Parathyroid adenoma (tissue), 2 donors: Measurements from ENCODE around the gene DROSHA.

Experiments used
- H2AFZ ChIP-seq: fragments of 300-600 bp; sonication (generic); one replicate; pipeline ENCODE4 v1.7.0; 2017; ENCODE audit warnings: antibody characterized with exemption, mild to moderate bottlenecking
- H3K27ac ChIP-seq: fragments of 300-600 bp; sonication (generic); one replicate; pipeline ENCODE4 v1.7.0; 2017
- H3K27me3 ChIP-seq: fragments of 300-600 bp; sonication (generic); one replicate; pipeline ENCODE4 v1.7.0; 2017; ENCODE audit warnings: low read length; ENCODE audit not compliant: control insufficient read depth, insufficient read depth
- H3K36me3 ChIP-seq: fragments of 300-600 bp; sonication (generic); one replicate; pipeline ENCODE4 v1.7.0; 2017; ENCODE audit warnings: low read length; ENCODE audit not compliant: control insufficient read depth, insufficient read depth
- H3K4me1 ChIP-seq: fragments of 300-600 bp; sonication (generic); one replicate; pipeline ENCODE4 v1.7.0; 2017; ENCODE audit warnings: control low read depth
- H3K4me2 ChIP-seq: fragments of 300-600 bp; sonication (generic); one replicate; pipeline ENCODE4 v1.7.0; 2017; ENCODE audit warnings: low read length
- H3K4me3 ChIP-seq: fragments of 300-600 bp; sonication (generic); one replicate; pipeline ENCODE4 v1.7.0; 2017; ENCODE audit warnings: low read depth, low read length
- H3K79me2 ChIP-seq: fragments of 300-600 bp; sonication (generic); one replicate; pipeline ENCODE4 v1.7.0; 2017; ENCODE audit warnings: control low read depth
- H3K9ac ChIP-seq: fragments of 300-600 bp; sonication (generic); one replicate; pipeline ENCODE4 v1.7.0; 2017; ENCODE audit warnings: mild to moderate bottlenecking
- H3K9me3 ChIP-seq: fragments of 300-600 bp; sonication (generic); one replicate; pipeline ENCODE4 v1.7.0; 2017; ENCODE audit warnings: low read length; ENCODE audit not compliant: control insufficient read depth
- CTCF ChIP-seq: fragments of 300-600 bp; sonication (generic); IDR thresholded peaks from one replicate; pipeline ENCODE4 v1.7.0; 2017; ENCODE audit warnings: antibody characterized with exemption, mild to moderate bottlenecking
- donor health status: primary hyperparathyroidism.

Gene DROSHA

GRCh38 chr5:31392061-31392460, 139.8 kb downstream of the DROSHA start:
- no peak overlapping the region for H2AFZ ChIP-seq
- no peaks in the 10 kb centered on the region for H3K36me3 ChIP-seq
- H3K4me3 ChIP-seq: no peak overlapping the region
- no peak overlapping the region for H3K4me2 ChIP-seq
- H3K27me3 ChIP-seq: no peaks in the 10 kb centered on the region
- TF ChIP-seq CTCF: no peak
- H3K4me1 ChIP-seq: no peaks in the 10 kb centered on the region
- no peaks in the 10 kb centered on the region for H3K79me2 ChIP-seq
- H3K9ac ChIP-seq: no peak overlapping the region
- H3K9me3 ChIP-seq: no peaks in the 10 kb centered on the region
- no peak overlapping the region for H3K27ac ChIP-seq

- no peaks in the 10 kb centered on the region for H3K79me2 ChIP-seq
- no peak overlapping the region for H3K9ac ChIP-seq
- no peak for TF ChIP-seq CTCF
- no peaks in the 10 kb centered on the region for H3K36me3 ChIP-seq
- no peaks in the 10 kb centered on the region for H3K4me1 ChIP-seq
- H3K27me3 ChIP-seq: no peaks in the 10 kb centered on the region
- no peaks in the 10 kb centered on the region for H3K9me3 ChIP-seq
- no peak overlapping the region for H3K27ac ChIP-seq
- no peak overlapping the region for H3K4me2 ChIP-seq
- no peak overlapping the region for H2AFZ ChIP-seq
- no peak overlapping the region for H3K4me3 ChIP-seq
Observed at GRCh38 chr5:31390256-31390655, 141.6 kb downstream of the DROSHA start.

GRCh38 chr5:31385774-31386537, 145.9 kb downstream of the DROSHA start:
- no peak for TF ChIP-seq CTCF
- Histone ChIP-seq H3K36me3 (no peaks in the 10 kb centered on the region), H3K4me3 (no peak overlapping the region), H3K4me2 (no peak overlapping the region), H3K4me1 (no peaks in the 10 kb centered on the region), H3K27me3 (no peaks in the 10 kb centered on the region), H2AFZ (no peak overlapping the region), H3K9me3 (no peaks in the 10 kb centered on the region), H3K9ac (no peak overlapping the region), H3K27ac (no peak overlapping the region), H3K79me2 (no peaks in the 10 kb centered on the region)

- TF ChIP-seq CTCF: no peak
- no peak overlapping the region for H3K27ac ChIP-seq
- H3K4me2 ChIP-seq: no peak overlapping the region
- H3K9me3 ChIP-seq: no peaks in the 10 kb centered on the region
- H3K36me3 ChIP-seq: no peaks in the 10 kb centered on the region
- H2AFZ ChIP-seq: no peak overlapping the region
- no peak overlapping the region for H3K4me3 ChIP-seq
- no peaks in the 10 kb centered on the region for H3K4me1 ChIP-seq
- no peaks in the 10 kb centered on the region for H3K79me2 ChIP-seq
- H3K27me3 ChIP-seq: no peaks in the 10 kb centered on the region
- no peak overlapping the region for H3K9ac ChIP-seq
Observed at GRCh38 chr5:31383734-31384133, 148.2 kb downstream of the DROSHA start.
